ENCODE data around the gene PPM1H.

GRCh38 chr12:62760779-62761178 lies 174.2 kb downstream of the PPM1H start:
- TF ChIP-seq CTCF (IDR thresholded peaks at IDR 0.05) (no peak), POLR2A (IDR thresholded peaks at IDR 0.05) (no peak)
